Endothelial cell of umbilical vein (primary cell): ENCODE results near the gene SPHK2. TPM values are rescaled to one million over a fixed set of nuclear protein-coding genes. Genes with fewer than 3 reads are reported as not detected.

ENCODE experiments used
- BruUV-seq: library from RNA; stranded (reverse); fragments of 400-500 nt; replicated peaks from 2 replicates; lab custom pipeline; 2021; lab: Mats Ljungman, UMichigan
- CTCF ChIA-PET: fragments of 300-600, 350-600 bp; sonication (Branson Sonifier 250); formaldehyde crosslinking; loops from one replicate; lab custom pipeline; 2021; ENCODE audit warnings: antibody characterized with exemption, inconsistent platforms; lab: Charles Lee
- POLR2A ChIA-PET: fragments of 300-600, 350-600 bp; sonication (Branson Sonifier 250); formaldehyde crosslinking; loops from one replicate; lab custom pipeline; 2021; ENCODE audit warnings: antibody characterized with exemption, inconsistent platforms; lab: Charles Lee
- DNase-seq: peaks from one replicate; pipeline ENCODE4 v3.0.0-alpha.2; 2011; ENCODE audit warnings: low read depth, low spot score
- FAIRE-seq: peaks from 2 replicates; lab custom pipeline; 2011; peaks lifted over from hg19 to GRCh38; lab: Jason Lieb, UNC
- H2AFZ ChIP-seq: 2 replicates; pipeline ENCODE4 v1.6.0; 2012; ENCODE audit warnings: low read depth, low read length, control low read depth, inconsistent platforms
- H3K27ac ChIP-seq: 2 replicates; pipeline ENCODE4 v1.5.1; 2011; ENCODE audit warnings: low read depth, mild to moderate bottlenecking, control low read depth, low read length, moderate library complexity; ENCODE audit not compliant: insufficient read depth
- H3K27me3 ChIP-seq, 2 experiments: 2 replicates each; pipeline versions ENCODE4 v1.6.0 to v1.6.1; 2011; ENCODE audit warnings: low read length in 2 of 2, mixed read lengths in 1 of 2; ENCODE audit not compliant: control insufficient read depth in 2 of 2, insufficient read depth in 2 of 2
- H3K36me3 ChIP-seq, 2 experiments: 2 replicates in 1 of 2; 3 replicates in 1 of 2; pipeline ENCODE4 v1.5.1; 2011; ENCODE audit warnings: low read length in 2 of 2, mild to moderate bottlenecking in 1 of 2, moderate library complexity in 1 of 2; ENCODE audit not compliant: control insufficient read depth in 2 of 2, insufficient read depth in 2 of 2; ENCODE audit errors: extremely low read depth in 1 of 2
- H3K4me1 ChIP-seq: 3 replicates; pipeline ENCODE4 v1.5.1; 2011; ENCODE audit warnings: mild to moderate bottlenecking, low read length; ENCODE audit not compliant: control insufficient read depth, insufficient read depth; ENCODE audit errors: extremely low read depth
- H3K4me2 ChIP-seq: 2 replicates; pipeline ENCODE4 v1.6.1; 2011; ENCODE audit warnings: low read length, control low read depth, mixed read lengths; ENCODE audit not compliant: insufficient read depth
- H3K4me3 ChIP-seq, 3 experiments: fragments of 200-600 bp in 1 of 3; sonication (generic), shearing (Covaris generic) in 1 of 3; replicated peaks in 1 of 3; 2 replicates each; pipeline ENCODE4 v1.5.1; 2011 to 2016; ENCODE audit warnings: control low read depth in 3 of 3, low read length in 3 of 3, mild to moderate bottlenecking in 2 of 3, inconsistent platforms in 1 of 3, low read depth in 1 of 3, moderate library complexity in 1 of 3; ENCODE audit not compliant: insufficient read depth in 1 of 3
- H3K79me2 ChIP-seq: 2 replicates; pipeline ENCODE4 v1.6.0; 2012; ENCODE audit warnings: low read length, inconsistent platforms; ENCODE audit not compliant: control insufficient read depth, insufficient read depth
- H3K9ac ChIP-seq: replicated peaks from 2 replicates; pipeline ENCODE3; 2011; ENCODE audit warnings: low read length, control low read depth; ENCODE audit not compliant: insufficient read depth; ENCODE audit errors: extremely low read depth
- H3K9me1 ChIP-seq: replicated peaks from 3 replicates; pipeline ENCODE4 v1.6.0; 2011; ENCODE audit warnings: mild to moderate bottlenecking, low read length; ENCODE audit not compliant: control insufficient read depth, insufficient read depth; ENCODE audit errors: extremely low read depth
- H3K9me3 ChIP-seq: replicated peaks from 2 replicates; pipeline ENCODE4 v1.5.1; 2012; ENCODE audit warnings: low read length, inconsistent platforms; ENCODE audit not compliant: control insufficient read depth, insufficient read depth
- H4K20me1 ChIP-seq: replicated peaks from 2 replicates; pipeline ENCODE3; 2011; ENCODE audit warnings: mild to moderate bottlenecking, low read length; ENCODE audit not compliant: control insufficient read depth, insufficient read depth; ENCODE audit errors: extremely low read depth
- CTCF ChIP-seq, 2 donors: IDR thresholded peaks; 1 replicate in 1 of 2; 2 replicates in 1 of 2; pipeline ENCODE4 v1.5.1; 2011; ENCODE audit warnings: low read length in 2 of 2, mild to moderate bottlenecking in 2 of 2, moderate library complexity in 2 of 2, control low read depth in 1 of 2, inconsistent platforms in 1 of 2, low read depth in 1 of 2; ENCODE audit not compliant: insufficient read depth in 1 of 2; ENCODE audit errors: extremely low read depth in 1 of 2
- EZH2 ChIP-seq: IDR thresholded peaks from 2 replicates; pipeline ENCODE4 v1.6.1; 2012; ENCODE audit warnings: borderline replicate concordance, low read depth, mild to moderate bottlenecking, moderate library complexity, low read length, inconsistent platforms; ENCODE audit not compliant: severe bottlenecking
- FOS ChIP-seq: IDR thresholded peaks from 2 replicates; pipeline ENCODE4 v1.6.1; 2011; ENCODE audit warnings: mild to moderate bottlenecking, low read length, moderate library complexity, borderline replicate concordance; ENCODE audit not compliant: insufficient read depth
- GATA2 ChIP-seq: IDR thresholded peaks from 2 replicates; pipeline ENCODE4 v1.7.0; 2011; ENCODE audit warnings: low read depth, mild to moderate bottlenecking, moderate library complexity, mixed read lengths, low read length; ENCODE audit not compliant: insufficient read length, insufficient read depth
- JUN ChIP-seq: IDR thresholded peaks from 2 replicates; pipeline ENCODE4 v1.6.1; 2011; ENCODE audit warnings: borderline replicate concordance, low read depth; ENCODE audit not compliant: insufficient read length, insufficient read depth
- MAX ChIP-seq: IDR thresholded peaks from 2 replicates; pipeline ENCODE4 v1.6.1; 2011; ENCODE audit not compliant: insufficient read depth, insufficient read length
- MYC ChIP-seq: IDR thresholded peaks from one replicate; pipeline ENCODE4 v1.6.1; 2011; ENCODE audit warnings: mild to moderate bottlenecking, low read depth, low read length
- POLR2A ChIP-seq: IDR thresholded peaks from 2 replicates; pipeline ENCODE4 v1.6.1; 2012; ENCODE audit warnings: low read depth, mild to moderate bottlenecking, control low read depth, low read length
- POLR2AphosphoS5 ChIP-seq: IDR thresholded peaks from 2 replicates; pipeline ENCODE4 v1.6.1; 2012; ENCODE audit warnings: low read depth, mild to moderate bottlenecking, control low read depth, low read length, moderate library complexity; ENCODE audit not compliant: insufficient read depth
- dilution Hi-C: fragments of 300-500 bp; cut with MboI; formaldehyde crosslinking; loops from one replicate; pipeline ENCODE4 v1.15.0; 2019; ENCODE audit warnings: low sequenced_read_pairs; ENCODE audit not compliant: extremely low pct_ligation_motif_present
- intact Hi-C: fragments of 100-400 bp; cut with micrococcal nuclease; formaldehyde crosslinking; loops from one replicate; pipeline ENCODE4 v1.10.0; 2022
- polyA plus RNA-seq, 4 experiments: library from polyadenylated mRNA; depleted of rRNA in 3 of 4; stranded (reverse) in 3 of 4; unstranded in 1 of 4; fragments of >200 nt; gene quantifications; 2 replicates each; pipeline versions ENCODE4 v1.2.1 to v1.2.3, GENCODE V29; 2011 to 2012; ENCODE audit warnings: missing spikeins in 1 of 4
- total RNA-seq: library from RNA; stranded (reverse); gene quantifications from 2 replicates; pipeline ENCODE4 v1.2.3, GENCODE V29; 2021

Gene SPHK2
- total and polyA plus RNA-seq, 2 donors (not counting 3 experiments of a cell fraction or from before 2014, with no cell fraction given), result 20.2 to 31.1 TPM

GRCh38 chr19:48582168-48582567 is 37.1 kb upstream of the SPHK2 start:
- no peak overlapping the region for H3K4me2 ChIP-seq
- no peaks in the 10 kb centered on the region for H3K27me3 ChIP-seq
- TF ChIP-seq POLR2A, result no peak
- no peak for TF ChIP-seq POLR2AphosphoS5
- no peak for TF ChIP-seq MAX
- TF ChIP-seq MYC, result no peak
- no peak for TF ChIP-seq GATA2
- TF ChIP-seq JUN, result no peak
- TF ChIP-seq CTCF (IDR thresholded peaks at IDR 0.05; ENCODE audit: extremely low read depth in 1 of 2, insufficient read depth in 1 of 2, low read depth in 1 of 2, low read length in 2 of 2), result no peak
- no peak for TF ChIP-seq FOS
- no peak for TF ChIP-seq EZH2
- H3K9ac ChIP-seq, result no peak overlapping the region
- H3K9me3 ChIP-seq, result no peaks in the 10 kb centered on the region
- H3K36me3 ChIP-seq, result no peaks in the 10 kb centered on the region
- ChIA-PET POLR2A (no interaction called here), CTCF (interaction anchor here (2.5 to 14.1 kb wide), 3 partner anchors 35 to 93 kb away, joined by 7 to 507 read pairs (median 203); no protein-coding TSS in a partner anchor)
- no peak for FAIRE-seq
- no peak overlapping the region for H3K4me3 ChIP-seq
- no peaks in the 10 kb centered on the region for H3K9me1 ChIP-seq
- no peak overlapping the region for H3K27ac ChIP-seq
- no peaks in the 10 kb centered on the region for H4K20me1 ChIP-seq
- intact Hi-C loops, result no loop called here
- dilution Hi-C loops, result no loop called here
- H3K79me2 ChIP-seq, result no peaks in the 10 kb centered on the region
- no peak overlapping the region for H2AFZ ChIP-seq
- no peak for DNase-seq
- no TSS peak for BruUV-seq
- H3K4me1 ChIP-seq, result no peaks in the 10 kb centered on the region
